ENCODE results near the gene MAD1L1. TPM values are rescaled to one million over a fixed set of nuclear protein-coding genes. Genes with fewer than 3 reads are reported as not detected.

Gene MAD1L1
- total RNA-seq, 1 experiment from 2014 or later = 43.8 TPM

DNA sequence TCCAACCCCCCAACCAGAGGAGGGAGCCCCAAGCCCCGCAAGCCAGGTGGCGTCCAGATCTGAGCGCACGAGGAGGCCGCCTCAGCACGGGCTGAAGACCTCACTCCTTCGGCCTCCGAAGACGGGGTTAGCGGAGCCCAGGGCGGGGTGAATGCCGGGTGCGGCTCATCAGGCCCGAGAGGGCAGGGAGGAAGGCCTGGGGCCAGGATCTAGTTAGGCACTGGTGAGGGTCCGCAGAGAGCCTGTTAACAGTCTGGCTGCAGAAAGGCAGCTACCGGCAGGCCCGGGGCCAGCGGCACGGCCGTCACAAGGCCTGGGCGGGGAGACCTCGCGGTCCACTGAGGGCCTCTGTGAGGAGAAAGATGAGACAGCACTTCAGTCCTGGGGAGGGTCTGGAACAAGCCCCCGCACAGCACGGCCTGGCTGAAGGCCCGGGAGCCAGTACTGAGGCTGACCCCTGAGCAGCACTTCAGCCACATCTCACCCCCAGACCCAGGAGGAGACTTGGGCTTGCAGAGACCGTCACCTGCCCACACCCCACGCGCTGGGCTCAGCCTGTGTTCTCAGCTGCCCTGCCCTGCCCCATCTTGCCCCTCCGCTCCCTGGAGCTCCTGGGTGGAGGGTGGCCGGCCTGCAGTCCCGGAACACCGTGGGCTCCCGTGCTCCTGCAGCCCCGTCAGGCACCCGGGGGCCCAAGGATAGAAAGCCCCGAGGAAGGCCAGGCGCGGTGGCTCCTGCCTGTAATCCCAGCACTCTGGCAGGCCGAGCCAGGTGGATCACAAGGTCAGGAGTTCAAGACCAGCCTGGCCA, 369.4 kb downstream of the MAD1L1 start:
- POLR2A ChIA-PET = no interaction called here
- Mint-ChIP-seq H3K27ac (no peak overlapping the region), H3K36me3 (no peaks in the 10 kb centered on the region), H3K9me3 (no peaks in the 10 kb centered on the region), H3K4me3 (no peak overlapping the region), H3K4me1 (peaks cover 12% of the 10 kb centered on the region), H3K27me3 (ENCODE audit: low read depth) (no peaks in the 10 kb centered on the region)
- CTCF ChIA-PET = interaction anchor here (1.3 to 3.9 kb wide), 2 partner anchors 20 to 95 kb away, joined by 5 to 20 read pairs; no protein-coding TSS in a partner anchor
- TF ChIP-seq RELA (CRISPR knock-in tag; IDR thresholded peaks at IDR 0.05; ENCODE audit: borderline replicate concordance) = 0 out of 2 replicates have a peak, but pooled peaks have one; percentile 23
- no peak for TF ChIP-seq JUN (CRISPR knock-in tag; IDR thresholded peaks at IDR 0.05)
- DNase-seq (ENCODE audit: low spot score) (no peak), ATAC-seq (no peak)

GRCh38 chr7:1862560-1862959, 370.2 kb downstream of the MAD1L1 start:
- DNase-seq (ENCODE audit: low spot score) (no peak), ATAC-seq (no peak)
- H3K4me1 Mint-ChIP-seq = peaks cover 12% of the 10 kb centered on the region
- no peaks in the 10 kb centered on the region for H3K9me3 Mint-ChIP-seq
- POLR2A ChIA-PET = no interaction called here
- H3K4me3 Mint-ChIP-seq = no peak overlapping the region
- peak overlapping the region; percentile 45; the same call in 1 of the 2 replicates for H3K27ac Mint-ChIP-seq
- TF ChIP-seq, protein P1, sequence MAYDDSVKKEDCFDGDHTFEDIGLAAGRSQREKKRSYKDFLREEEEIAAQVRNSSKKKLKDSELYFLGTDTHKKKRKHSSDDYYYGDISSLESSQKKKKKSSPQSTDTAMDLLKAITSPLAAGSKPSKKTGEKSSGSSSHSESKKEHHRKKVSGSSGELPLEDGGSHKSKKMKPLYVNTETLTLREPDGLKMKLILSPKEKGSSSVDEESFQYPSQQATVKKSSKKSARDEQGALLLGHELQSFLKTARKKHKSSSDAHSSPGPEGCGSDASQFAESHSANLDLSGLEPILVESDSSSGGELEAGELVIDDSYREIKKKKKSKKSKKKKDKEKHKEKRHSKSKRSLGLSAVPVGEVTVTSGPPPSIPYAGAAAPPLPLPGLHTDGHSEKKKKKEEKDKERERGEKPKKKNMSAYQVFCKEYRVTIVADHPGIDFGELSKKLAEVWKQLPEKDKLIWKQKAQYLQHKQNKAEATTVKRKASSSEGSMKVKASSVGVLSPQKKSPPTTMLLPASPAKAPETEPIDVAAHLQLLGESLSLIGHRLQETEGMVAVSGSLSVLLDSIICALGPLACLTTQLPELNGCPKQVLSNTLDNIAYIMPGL (CRISPR knock-in tag; IDR thresholded peaks at IDR 0.05) = no peak
- TF ChIP-seq NR3C1 (CRISPR knock-in tag; conservative IDR thresholded peaks at IDR 0.05; ENCODE audit: low read depth) = no peak
- TF ChIP-seq FOXK1 (CRISPR knock-in tag; IDR thresholded peaks at IDR 0.05) = no peak
- TF ChIP-seq RORB (CRISPR knock-in tag; IDR thresholded peaks at IDR 0.05) = no peak
- CTCF ChIA-PET = interaction anchor here (3.9 kb wide), 1 partner anchor 21 kb away, joined by 20 read pairs; no protein-coding TSS in a partner anchor
- H3K36me3 Mint-ChIP-seq = no peaks in the 10 kb centered on the region
- no peaks in the 10 kb centered on the region for H3K27me3 Mint-ChIP-seq (ENCODE audit: low read depth)

DNA sequence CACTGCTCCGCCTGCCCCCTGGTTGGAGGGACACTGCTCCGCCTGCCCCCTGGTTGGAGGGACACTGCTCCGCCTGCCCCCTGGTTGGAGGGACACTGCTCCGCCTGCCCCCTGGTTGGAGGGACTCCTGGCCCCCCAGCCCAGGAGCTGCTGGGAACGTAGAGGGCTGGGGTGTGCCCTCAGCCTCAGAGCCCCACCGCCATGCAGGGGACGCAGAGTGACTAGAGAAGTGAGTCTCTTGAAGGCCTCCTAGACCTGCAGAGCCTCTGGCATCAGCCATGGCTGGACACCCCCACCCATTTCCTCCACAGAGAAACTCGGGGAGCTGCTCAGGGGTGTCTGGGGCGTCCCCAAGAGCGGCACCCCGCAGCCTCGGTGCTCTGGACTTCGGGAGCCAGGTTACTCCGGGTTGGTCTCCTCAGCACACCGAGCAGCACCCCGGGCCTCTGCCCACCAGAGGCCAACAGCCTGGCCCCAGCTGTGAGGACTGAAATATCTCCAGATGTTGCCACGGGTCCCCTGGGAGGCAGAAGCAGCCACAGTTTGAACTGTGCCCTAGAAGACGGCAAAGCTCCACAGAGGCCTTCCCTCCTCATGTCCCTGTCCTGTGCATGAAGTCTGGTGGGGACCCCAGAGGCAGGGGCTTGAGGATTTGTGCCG, 370.8 kb downstream of the MAD1L1 start:
- no peak for DNase-seq (ENCODE audit: low spot score)
- Mint-ChIP-seq H3K36me3 (no peaks in the 10 kb centered on the region), H3K4me3 (no peak overlapping the region), H3K27me3 (ENCODE audit: low read depth) (no peaks in the 10 kb centered on the region), H3K9me3 (no peaks in the 10 kb centered on the region), H3K27ac (no peak overlapping the region), H3K4me1 (peaks cover 12% of the 10 kb centered on the region)
- CTCF ChIA-PET = interaction anchor here (3.9 kb wide), 1 partner anchor 22 kb away, joined by 20 read pairs; no protein-coding TSS in a partner anchor
- no peak for ATAC-seq
- POLR2A ChIA-PET = no interaction called here
- no peak for TF ChIP-seq ZNF219 (CRISPR knock-in tag; IDR thresholded peaks at IDR 0.05; ENCODE audit: borderline replicate concordance)
- no peak for TF ChIP-seq ZNF138 (CRISPR knock-in tag; conservative IDR thresholded peaks at IDR 0.05)
- no peak for TF ChIP-seq ZNF512 (CRISPR knock-in tag; IDR thresholded peaks at IDR 0.05; ENCODE audit: borderline replicate concordance)
- no peak for TF ChIP-seq JUN (CRISPR knock-in tag; IDR thresholded peaks at IDR 0.05)
- no peak for TF ChIP-seq NFE2L1 (CRISPR knock-in tag; IDR thresholded peaks at IDR 0.05)
- no peak for TF ChIP-seq OVOL2 (CRISPR knock-in tag; IDR thresholded peaks at IDR 0.05; ENCODE audit: borderline replicate concordance)
- TF ChIP-seq TEAD1 (CRISPR knock-in tag; IDR thresholded peaks at IDR 0.05) = no peak
- TF ChIP-seq, protein P2, sequence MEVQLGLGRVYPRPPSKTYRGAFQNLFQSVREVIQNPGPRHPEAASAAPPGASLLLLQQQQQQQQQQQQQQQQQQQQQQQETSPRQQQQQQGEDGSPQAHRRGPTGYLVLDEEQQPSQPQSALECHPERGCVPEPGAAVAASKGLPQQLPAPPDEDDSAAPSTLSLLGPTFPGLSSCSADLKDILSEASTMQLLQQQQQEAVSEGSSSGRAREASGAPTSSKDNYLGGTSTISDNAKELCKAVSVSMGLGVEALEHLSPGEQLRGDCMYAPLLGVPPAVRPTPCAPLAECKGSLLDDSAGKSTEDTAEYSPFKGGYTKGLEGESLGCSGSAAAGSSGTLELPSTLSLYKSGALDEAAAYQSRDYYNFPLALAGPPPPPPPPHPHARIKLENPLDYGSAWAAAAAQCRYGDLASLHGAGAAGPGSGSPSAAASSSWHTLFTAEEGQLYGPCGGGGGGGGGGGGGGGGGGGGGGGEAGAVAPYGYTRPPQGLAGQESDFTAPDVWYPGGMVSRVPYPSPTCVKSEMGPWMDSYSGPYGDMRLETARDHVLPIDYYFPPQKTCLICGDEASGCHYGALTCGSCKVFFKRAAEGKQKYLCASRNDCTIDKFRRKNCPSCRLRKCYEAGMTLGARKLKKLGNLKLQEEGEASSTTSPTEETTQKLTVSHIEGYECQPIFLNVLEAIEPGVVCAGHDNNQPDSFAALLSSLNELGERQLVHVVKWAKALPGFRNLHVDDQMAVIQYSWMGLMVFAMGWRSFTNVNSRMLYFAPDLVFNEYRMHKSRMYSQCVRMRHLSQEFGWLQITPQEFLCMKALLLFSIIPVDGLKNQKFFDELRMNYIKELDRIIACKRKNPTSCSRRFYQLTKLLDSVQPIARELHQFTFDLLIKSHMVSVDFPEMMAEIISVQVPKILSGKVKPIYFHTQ (CRISPR knock-in tag; IDR thresholded peaks at IDR 0.05) = no peak
- no peak for TF ChIP-seq ZNF317 (CRISPR knock-in tag; IDR thresholded peaks at IDR 0.05; ENCODE audit: borderline replicate concordance, low read depth)
- no peak for TF ChIP-seq AFF4 (CRISPR knock-in tag; IDR thresholded peaks at IDR 0.05; ENCODE audit: borderline replicate concordance)
- no peak for TF ChIP-seq ZNF396 (CRISPR knock-in tag; IDR thresholded peaks at IDR 0.05; ENCODE audit: borderline replicate concordance)
- TF ChIP-seq ATF2 (CRISPR knock-in tag; IDR thresholded peaks at IDR 0.05; ENCODE audit: borderline replicate concordance, low read depth) = no peak
- no peak for TF ChIP-seq ESRRA (CRISPR knock-in tag; IDR thresholded peaks at IDR 0.05; ENCODE audit: borderline replicate concordance)
